Left forelimb (tissue), 1 donor: ENCODE results near the gene POLD3.
A peak's percentile ranks its signal among the peaks of the same experiment; 100 is the strongest.
"Not testable (repeated sequence)": the region's sequence is repeated elsewhere in the genome, so short reads cannot be mapped to it uniquely, and the experiment has no call there.

ENCODE experiments used
- DNase-seq: peaks from one replicate; pipeline ENCODE4 v3.0.0-alpha.2; 2018; ENCODE audit warnings: low spot score

Gene POLD3

GRCh38 chr11:74637700-74638099, 45.3 kb downstream of the POLD3 start:
- no peak for DNase-seq

GRCh38 chr11:74638869-74639268, 46.5 kb downstream of the POLD3 start:
- DNase-seq: no peak

GRCh38 chr11:74639533-74639932, 47.2 kb downstream of the POLD3 start:
- no peak for DNase-seq

- no peak for DNase-seq
Measured at GRCh38 chr11:74641289-74641688, 48.9 kb downstream of the POLD3 start.

GRCh38 chr11:74641905-74642304, 49.5 kb downstream of the POLD3 start:
- no peak for DNase-seq

GRCh38 chr11:74642912-74643311, 50.5 kb downstream of the POLD3 start:
- no peak for DNase-seq

- no peak for DNase-seq
Measured at GRCh38 chr11:74644081-74644480, 51.7 kb downstream of the POLD3 start.

- DNase-seq: no peak
Measured at GRCh38 chr11:74646215-74646614, 53.8 kb downstream of the POLD3 start.

- DNase-seq: no peak
Measured at GRCh38 chr11:74646954-74647353, 54.6 kb downstream of the POLD3 start.

- DNase-seq: no peak
Measured at GRCh38 chr11:74647404-74647803, 55.0 kb downstream of the POLD3 start.

GRCh38 chr11:74647831-74648230, 55.4 kb downstream of the POLD3 start:
- no peak for DNase-seq

GRCh38 chr11:74648894-74649293, 56.5 kb downstream of the POLD3 start:
- DNase-seq: no peak

GRCh38 chr11:74650498-74650897, 58.1 kb downstream of the POLD3 start:
- no peak for DNase-seq

GRCh38 chr11:74654976-74655375, 62.6 kb downstream of the POLD3 start:
- DNase-seq: no peak

GRCh38 chr11:74659124-74659523, 66.7 kb downstream of the POLD3 start:
- not testable (repeated sequence) for DNase-seq

GRCh38 chr11:74662487-74663103, 70.2 kb downstream of the POLD3 start:
- no peak for DNase-seq

- DNase-seq: no peak
Measured at GRCh38 chr11:74663315-74663714, 70.9 kb downstream of the POLD3 start.

GRCh38 chr11:74669211-74670160, 77.1 kb downstream of the POLD3 start:
- DNase-seq: no peak

GRCh38 chr11:74670171-74670570, 77.8 kb downstream of the POLD3 start:
- no peak for DNase-seq

GRCh38 chr11:74671520-74672196, 79.3 kb downstream of the POLD3 start:
- DNase-seq: no peak

GRCh38 chr11:74672332-74672955, 80.1 kb downstream of the POLD3 start:
- no peak for DNase-seq

GRCh38 chr11:74672956-74673692, 80.7 kb downstream of the POLD3 start:
- peak; percentile 66 for DNase-seq
